ENCODE data around the gene TDRKH. TPM values are rescaled to one million over a fixed set of nuclear protein-coding genes. Genes with fewer than 3 reads are reported as not detected.

The TDRKH gene
- total RNA-seq, 1 experiment from 2014 or later: 25.7 TPM

- intact Hi-C loops (cut with micrococcal nuclease; ENCODE audit: unreplicated experiment): no loop called here
- BruUV-seq (replicated peaks): no TSS peak
- H3K27ac Mint-ChIP-seq (ENCODE audit: unreplicated experiment): no peak overlapping the region
- H3K36me3 Mint-ChIP-seq (ENCODE audit: insufficient read depth, unreplicated experiment): no peaks in the 10 kb centered on the region
- peaks cover 34% of the 10 kb centered on the region for H3K27me3 Mint-ChIP-seq (ENCODE audit: unreplicated experiment)
- CTCF ChIA-PET: no interaction called here
- H3K9me3 Mint-ChIP-seq (ENCODE audit: low read depth, unreplicated experiment): no peaks in the 10 kb centered on the region
- no peak for TF ChIP-seq CTCF (IDR thresholded peaks at IDR 0.05; ENCODE audit: unreplicated experiment)
- no peaks in the 10 kb centered on the region for H3K4me1 Mint-ChIP-seq (ENCODE audit: low read depth, unreplicated experiment)
- DNase-seq: no peak
- H3K4me3 Mint-ChIP-seq (ENCODE audit: low read depth, unreplicated experiment): no peak overlapping the region
These were observed 8.3 kb upstream of the TDRKH start for GRCh38 chr1:151798571-151798970.

GRCh38 chr1:151790940-151791651 lies 796 bp upstream of the TDRKH start:
- TF ChIP-seq CTCF (IDR thresholded peaks at IDR 0.05; ENCODE audit: unreplicated experiment): no peak
- BruUV-seq (replicated peaks): TSS peak; percentile 49
- Mint-ChIP-seq H3K4me1 (ENCODE audit: low read depth, unreplicated experiment) (no peaks in the 10 kb centered on the region), H3K27me3 (ENCODE audit: unreplicated experiment) (no peaks in the 10 kb centered on the region), H3K4me3 (ENCODE audit: low read depth, unreplicated experiment) (peak overlapping the region; percentile 91), H3K27ac (ENCODE audit: unreplicated experiment) (peak overlapping the region; percentile 82), H3K9me3 (ENCODE audit: low read depth, unreplicated experiment) (no peaks in the 10 kb centered on the region), H3K36me3 (ENCODE audit: insufficient read depth, unreplicated experiment) (peaks cover 22% of the 10 kb centered on the region)
- peak; percentile 22 for DNase-seq
- CTCF ChIA-PET: interaction anchor here (1.0 to 1.5 kb wide), 2 partner anchors 29 to 48 kb away, joined by 3 read pairs; partner anchors contain the start of gene C2CD4D
- intact Hi-C loops (cut with micrococcal nuclease; ENCODE audit: unreplicated experiment): loop anchor here (2.0 kb wide), 1 partner anchor 46 kb away; no protein-coding TSS in a partner anchor

- Mint-ChIP-seq H3K27me3 (ENCODE audit: unreplicated experiment) (no peaks in the 10 kb centered on the region), H3K9me3 (ENCODE audit: low read depth, unreplicated experiment) (no peaks in the 10 kb centered on the region), H3K27ac (ENCODE audit: unreplicated experiment) (no peak overlapping the region), H3K36me3 (ENCODE audit: insufficient read depth, unreplicated experiment) (peaks cover 22% of the 10 kb centered on the region), H3K4me1 (ENCODE audit: low read depth, unreplicated experiment) (no peaks in the 10 kb centered on the region), H3K4me3 (ENCODE audit: low read depth, unreplicated experiment) (no peak overlapping the region)
- CTCF ChIA-PET: interaction anchor here (0.6 to 0.7 kb wide), 2 partner anchors 40 to 409 kb away, joined by 3 to 4 read pairs; no protein-coding TSS in a partner anchor
- BruUV-seq (replicated peaks): no TSS peak
- intact Hi-C loops (cut with micrococcal nuclease; ENCODE audit: unreplicated experiment): no loop called here
- no peak for TF ChIP-seq CTCF (IDR thresholded peaks at IDR 0.05; ENCODE audit: unreplicated experiment)
- no peak for DNase-seq
These were observed 2.6 kb downstream of the TDRKH start for GRCh38 chr1:151787689-151788088.

- CTCF ChIA-PET: interaction anchor here (0.8 kb wide), 1 partner anchor 21 kb away, joined by 3 read pairs; no protein-coding TSS in a partner anchor
- no peak overlapping the region for H3K27ac Mint-ChIP-seq (ENCODE audit: unreplicated experiment)
- H3K27me3 Mint-ChIP-seq (ENCODE audit: unreplicated experiment): no peaks in the 10 kb centered on the region
- H3K9me3 Mint-ChIP-seq (ENCODE audit: low read depth, unreplicated experiment): no peaks in the 10 kb centered on the region
- H3K36me3 Mint-ChIP-seq (ENCODE audit: insufficient read depth, unreplicated experiment): no peaks in the 10 kb centered on the region
- H3K4me3 Mint-ChIP-seq (ENCODE audit: low read depth, unreplicated experiment): no peak overlapping the region
- BruUV-seq (replicated peaks): no TSS peak
- DNase-seq: no peak
- no peak for TF ChIP-seq CTCF (IDR thresholded peaks at IDR 0.05; ENCODE audit: unreplicated experiment)
- intact Hi-C loops (cut with micrococcal nuclease; ENCODE audit: unreplicated experiment): no loop called here
- no peaks in the 10 kb centered on the region for H3K4me1 Mint-ChIP-seq (ENCODE audit: low read depth, unreplicated experiment)
These were observed 6.5 kb downstream of the TDRKH start for GRCh38 chr1:151783796-151784195.

All from Calu3 (cell line).